HepG2 (cell line): ENCODE measurements around the gene PBX2.

Experiments used
- CTCF ChIP-seq: sonication (generic); formaldehyde crosslinking; IDR thresholded peaks from 2 replicates; pipeline ENCODE4 v1.5.0; 2020; ENCODE audit warnings: mild to moderate bottlenecking, missing genetic modification reagents, moderate library complexity
- GATAD2A ChIP-seq: IDR thresholded peaks from 2 replicates; pipeline ENCODE4 v1.6.1; 2016
- IKZF1 ChIP-seq: fragments of 450-650 bp; IDR thresholded peaks from 2 replicates; pipeline ENCODE4 v1.7.1; 2016
- LCORL ChIP-seq, 2 experiments: fragments of 450-650 bp in 1 of 2; sonication (generic) in 1 of 2; formaldehyde crosslinking in 1 of 2; IDR thresholded peaks; 2 replicates each; pipeline versions ENCODE4 v1.5.0 to v1.6.1; 2017 to 2020; ENCODE audit warnings: antibody characterized with exemption in 1 of 2, missing genetic modification reagents in 1 of 2
- PHF8 ChIP-seq: sonication (generic); formaldehyde crosslinking; IDR thresholded peaks from 2 replicates; pipeline ENCODE4 v1.5.0; 2020; ENCODE audit warnings: missing genetic modification reagents
- POLR2AphosphoS5 ChIP-seq: IDR thresholded peaks from 2 replicates; pipeline ENCODE4 v1.6.1; 2012; ENCODE audit warnings: low read depth, low read length
- SIX4 ChIP-seq: sonication (generic); formaldehyde crosslinking; IDR thresholded peaks from 2 replicates; pipeline ENCODE4 v1.4.0; 2020; ENCODE audit warnings: missing genetic modification reagents
- ZBTB7B ChIP-seq: sonication (generic); formaldehyde crosslinking; IDR thresholded peaks from 2 replicates; pipeline ENCODE4 v1.4.0; 2020; ENCODE audit warnings: missing genetic modification reagents

GRCh38 chr6:32224696-32225095 is 34.7 kb upstream of the PBX2 start:
- TF ChIP-seq ZBTB7B (no peak), IKZF1 (no peak), GATAD2A (CRISPR knock-in tag) (no peak), POLR2AphosphoS5 (no peak), PHF8 (CRISPR knock-in tag) (no peak), LCORL (IDR thresholded peaks at IDR 0.05) (no peak), LCORL (CRISPR knock-in tag; IDR thresholded peaks at IDR 0.05) (no peak), SIX4 (CRISPR knock-in tag) (no peak), CTCF (CRISPR knock-in tag) (no peak)
